Bronchial epithelial cell (primary cell): ENCODE measurements around the gene NDUFA12. TPM values are rescaled to one million over a fixed set of nuclear protein-coding genes. Genes with fewer than 3 reads are reported as not detected.
"Not testable (repeated sequence)": the region's sequence is repeated elsewhere in the genome, so short reads cannot be mapped to it uniquely, and the experiment has no call there.

Experiments
- DNase-seq: peaks from one replicate; pipeline ENCODE4 v3.0.0-alpha.2; 2010; ENCODE audit warnings: low read depth
- FAIRE-seq: peaks from 2 replicates; lab custom pipeline; 2011; peaks lifted over from hg19 to GRCh38; lab: Jason Lieb, UNC
- H3K27me3 ChIP-seq: 2 replicates; pipeline ENCODE4 v1.5.1; 2011; ENCODE audit warnings: low read length; ENCODE audit not compliant: control insufficient read depth, insufficient read depth
- H3K36me3 ChIP-seq: 2 replicates; pipeline ENCODE4 v1.5.1; 2011; ENCODE audit warnings: low read length; ENCODE audit not compliant: control insufficient read depth, insufficient read depth
- H3K4me3 ChIP-seq: 2 replicates; pipeline ENCODE4 v1.5.1; 2011; ENCODE audit warnings: mild to moderate bottlenecking, low read depth, low read length, control low read depth
- total RNA-seq: library from RNA; depleted of rRNA; stranded (reverse); fragments of >200 nt; gene quantifications from 2 replicates; pipeline ENCODE4 v1.2.1, GENCODE V29; 2014
- TF ChIP-seq, protein P1 (sequence below): IDR thresholded peaks from 2 replicates; pipeline ENCODE4 v1.5.1; 2011; ENCODE audit warnings: mild to moderate bottlenecking, moderate library complexity, low read length, control low read depth, inconsistent platforms; ENCODE audit not compliant: insufficient read depth, severe bottlenecking

The NDUFA12 gene
- total RNA-seq, 1 donor from 2014 or later: 173 TPM

DNA sequence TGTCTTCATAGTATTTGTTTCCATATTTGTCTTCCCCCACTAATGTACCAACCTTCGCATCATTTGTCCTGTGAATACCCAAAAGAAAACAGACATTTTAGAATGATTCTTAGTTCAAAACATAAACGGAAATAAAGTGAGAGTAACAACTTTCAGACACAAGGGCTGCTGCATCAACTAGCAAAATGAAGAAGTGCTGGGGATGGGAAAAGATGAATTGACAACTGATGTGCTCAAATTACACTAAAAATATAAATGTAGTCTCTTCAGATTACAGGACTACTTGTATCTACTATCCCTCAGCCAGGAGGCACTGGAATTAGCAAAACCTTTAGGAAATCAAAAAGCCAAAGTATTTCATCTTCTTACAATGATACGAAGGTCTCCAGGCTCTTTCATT, 743 bp downstream of the NDUFA12 start:
- DNase-seq (no peak), FAIRE-seq (no peak)
- TF ChIP-seq, protein P1, sequence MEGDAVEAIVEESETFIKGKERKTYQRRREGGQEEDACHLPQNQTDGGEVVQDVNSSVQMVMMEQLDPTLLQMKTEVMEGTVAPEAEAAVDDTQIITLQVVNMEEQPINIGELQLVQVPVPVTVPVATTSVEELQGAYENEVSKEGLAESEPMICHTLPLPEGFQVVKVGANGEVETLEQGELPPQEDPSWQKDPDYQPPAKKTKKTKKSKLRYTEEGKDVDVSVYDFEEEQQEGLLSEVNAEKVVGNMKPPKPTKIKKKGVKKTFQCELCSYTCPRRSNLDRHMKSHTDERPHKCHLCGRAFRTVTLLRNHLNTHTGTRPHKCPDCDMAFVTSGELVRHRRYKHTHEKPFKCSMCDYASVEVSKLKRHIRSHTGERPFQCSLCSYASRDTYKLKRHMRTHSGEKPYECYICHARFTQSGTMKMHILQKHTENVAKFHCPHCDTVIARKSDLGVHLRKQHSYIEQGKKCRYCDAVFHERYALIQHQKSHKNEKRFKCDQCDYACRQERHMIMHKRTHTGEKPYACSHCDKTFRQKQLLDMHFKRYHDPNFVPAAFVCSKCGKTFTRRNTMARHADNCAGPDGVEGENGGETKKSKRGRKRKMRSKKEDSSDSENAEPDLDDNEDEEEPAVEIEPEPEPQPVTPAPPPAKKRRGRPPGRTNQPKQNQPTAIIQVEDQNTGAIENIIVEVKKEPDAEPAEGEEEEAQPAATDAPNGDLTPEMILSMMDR: no peak

DNA sequence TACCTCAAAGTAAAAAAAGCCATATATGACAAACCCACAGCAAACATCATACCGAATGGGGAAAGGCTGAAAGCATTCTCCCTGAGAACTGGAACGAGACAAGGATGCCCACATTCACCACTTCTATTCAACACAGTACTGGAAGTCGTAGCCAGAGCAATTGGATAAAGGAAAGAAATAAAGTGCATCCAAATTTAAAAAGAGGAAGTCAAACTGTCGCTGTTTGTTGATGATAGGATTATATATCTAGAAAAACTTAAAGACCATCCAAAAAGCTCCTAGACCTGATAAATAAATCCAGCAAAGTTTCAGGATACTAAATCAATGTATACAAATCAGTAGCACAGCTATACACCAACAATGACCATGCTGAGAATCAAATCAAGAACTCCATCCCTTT, 5.2 kb downstream of the NDUFA12 start:
- no peak overlapping the region for H3K4me3 ChIP-seq
- H3K27me3 ChIP-seq: no peaks in the 10 kb centered on the region
- no peaks in the 10 kb centered on the region for H3K36me3 ChIP-seq
- DNase-seq (no peak), FAIRE-seq (no peak)
- TF ChIP-seq, protein P1: no peak

More for the DNA sequence above, 743 bp downstream of the NDUFA12 start:
- Histone ChIP-seq H3K4me3 (peak overlapping the region; percentile 78), H3K27me3 (no peaks in the 10 kb centered on the region), H3K36me3 (no peaks in the 10 kb centered on the region)

DNA sequence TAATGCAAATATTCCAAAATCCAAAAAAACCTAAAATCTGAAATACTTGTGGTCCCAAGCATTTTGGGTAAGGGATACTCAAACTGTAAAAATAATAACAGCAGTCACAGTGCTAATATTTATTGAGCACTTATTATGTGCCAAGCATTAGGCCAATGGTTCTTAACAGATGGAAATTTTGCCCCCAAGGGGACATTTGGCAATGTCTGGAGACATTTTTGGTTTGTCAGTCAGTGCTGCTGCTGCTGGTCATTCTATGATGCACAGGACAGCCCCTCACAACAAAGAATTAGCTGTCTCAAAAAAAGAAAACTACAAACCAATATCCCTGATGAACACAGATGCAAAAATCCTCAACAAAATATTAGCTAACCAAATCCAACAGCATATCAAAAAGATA, 5.8 kb downstream of the NDUFA12 start:
- no peak for FAIRE-seq
- DNase-seq: no peak
- Histone ChIP-seq H3K4me3 (no peak overlapping the region), H3K27me3 (no peaks in the 10 kb centered on the region), H3K36me3 (no peaks in the 10 kb centered on the region)
- TF ChIP-seq, protein P1: no peak

DNA sequence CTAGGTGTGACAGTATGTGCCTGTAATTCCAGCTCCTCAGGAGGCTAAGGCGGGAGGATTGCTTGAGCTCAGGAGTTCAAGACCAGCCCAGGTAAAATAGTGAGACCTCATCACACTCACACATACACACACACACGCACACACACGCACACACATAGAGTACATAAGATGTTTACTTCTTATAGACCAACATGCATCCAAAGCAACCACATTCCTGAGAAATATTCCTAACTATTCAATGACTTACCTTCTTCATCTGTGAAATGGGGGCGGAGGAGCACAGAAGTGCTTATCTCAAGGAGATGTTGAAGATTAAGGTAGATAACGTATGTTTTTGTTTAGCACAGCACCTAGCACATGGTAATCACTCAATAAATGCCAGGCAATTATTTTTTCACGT, 6.4 kb downstream of the NDUFA12 start:
- no peak for FAIRE-seq
- Histone ChIP-seq H3K27me3 (no peaks in the 10 kb centered on the region), H3K36me3 (peaks cover 2% of the 10 kb centered on the region)

DNA sequence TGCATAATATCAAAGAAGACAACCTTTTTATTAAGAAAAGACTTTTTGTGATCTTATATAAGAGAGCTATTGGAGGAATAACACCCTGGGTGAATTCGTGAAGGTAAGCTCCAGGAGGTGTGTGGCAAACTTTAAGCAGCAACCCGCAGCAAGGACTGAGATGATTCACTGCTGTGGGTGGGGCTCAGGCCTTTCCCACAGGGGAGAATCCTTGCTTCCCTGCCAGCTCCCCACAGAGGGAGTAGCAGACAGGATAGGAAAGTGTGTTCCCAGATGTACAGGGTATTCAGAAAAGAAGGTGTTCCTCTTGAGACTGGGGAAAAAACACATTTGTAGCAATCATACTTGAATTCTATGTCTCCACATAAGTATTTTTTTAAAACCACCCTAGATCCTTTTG, 9.2 kb downstream of the NDUFA12 start:
- TF ChIP-seq, protein P1: no peak
- no peak overlapping the region for H3K4me3 ChIP-seq
- no peak for FAIRE-seq
- H3K36me3 ChIP-seq: peaks cover 2% of the 10 kb centered on the region
- H3K27me3 ChIP-seq: no peaks in the 10 kb centered on the region
- DNase-seq: peak; percentile 79

More for the DNA sequence above, 6.4 kb downstream of the NDUFA12 start:
- no peak for DNase-seq
- H3K4me3 ChIP-seq: no peak overlapping the region
- TF ChIP-seq, protein P1: no peak

DNA sequence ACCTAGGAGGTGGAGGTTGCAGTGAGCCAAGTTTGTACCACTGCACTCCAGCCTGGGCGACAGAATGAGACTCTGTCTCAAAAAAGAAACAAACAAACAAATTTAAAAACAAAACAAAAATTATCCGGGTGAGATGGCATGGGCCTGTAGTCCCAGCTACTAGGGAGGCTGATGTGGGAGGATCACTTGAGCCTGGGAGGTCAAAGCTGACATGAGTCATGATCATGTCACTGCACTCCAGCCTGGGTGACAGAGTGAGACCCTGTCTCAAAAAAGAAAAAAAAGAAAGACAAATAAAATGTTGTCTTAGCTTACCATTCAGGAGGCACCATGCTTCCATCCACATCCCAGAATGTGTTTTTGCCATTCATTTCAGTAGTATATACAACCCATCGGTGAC, 9.6 kb downstream of the NDUFA12 start:
- not testable (repeated sequence) for H3K36me3 ChIP-seq, DNase-seq, H3K4me3 ChIP-seq, FAIRE-seq, H3K27me3 ChIP-seq
